DLD1 (cell line): ENCODE data around the gene ZNF618.

Experiments
- in situ Hi-C: cut with HindIII; loops from 2 replicates; pipeline ENCODE4 v1.10.0; 2017; ENCODE audit warnings: low sequenced_read_pairs

ZNF618 gene

GRCh38 chr9:113882636-113883164 lies 6.6 kb downstream of the ZNF618 start:
- in situ Hi-C loops = no loop called here

DNA sequence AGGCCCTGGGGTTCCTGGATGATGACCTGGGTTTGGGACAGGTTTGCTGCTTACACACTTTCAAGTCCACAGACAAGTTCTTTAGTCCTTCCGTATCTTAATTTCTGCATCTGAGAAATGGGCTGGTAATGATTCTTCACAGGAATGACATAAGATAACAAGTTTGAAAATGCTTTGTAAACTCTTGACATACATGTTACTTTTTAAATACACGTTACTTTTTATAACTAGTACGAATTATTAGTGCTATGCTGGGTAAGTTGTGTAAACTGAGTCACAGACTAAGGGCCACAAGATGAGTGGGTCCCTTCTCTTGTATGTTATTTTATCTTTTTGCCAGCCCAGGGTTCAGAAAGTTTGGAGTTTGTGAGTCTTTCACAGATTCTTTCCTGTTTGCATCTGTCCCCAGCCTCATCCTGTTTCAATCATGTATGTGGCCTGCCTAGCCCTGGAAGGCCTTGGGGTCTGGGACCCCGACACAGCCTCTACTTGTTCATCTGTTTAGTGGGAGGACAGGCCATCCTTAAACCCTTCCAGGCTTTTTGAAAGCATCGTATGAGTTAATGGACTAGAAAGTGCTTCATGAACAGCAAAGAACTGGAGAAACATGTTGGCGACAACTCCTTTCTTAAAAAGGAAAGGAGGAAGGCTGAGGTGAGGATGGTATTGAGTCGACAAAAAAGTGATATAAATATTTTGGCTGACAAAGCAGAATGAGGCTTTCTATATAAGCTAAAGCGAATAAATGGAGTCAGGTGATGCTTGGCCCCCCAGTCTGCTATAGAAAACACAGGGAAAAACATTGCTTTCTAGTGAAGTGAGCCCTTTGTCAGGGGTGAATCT lies 9.3 kb downstream of the ZNF618 start:
- in situ Hi-C loops = no loop called here

DNA sequence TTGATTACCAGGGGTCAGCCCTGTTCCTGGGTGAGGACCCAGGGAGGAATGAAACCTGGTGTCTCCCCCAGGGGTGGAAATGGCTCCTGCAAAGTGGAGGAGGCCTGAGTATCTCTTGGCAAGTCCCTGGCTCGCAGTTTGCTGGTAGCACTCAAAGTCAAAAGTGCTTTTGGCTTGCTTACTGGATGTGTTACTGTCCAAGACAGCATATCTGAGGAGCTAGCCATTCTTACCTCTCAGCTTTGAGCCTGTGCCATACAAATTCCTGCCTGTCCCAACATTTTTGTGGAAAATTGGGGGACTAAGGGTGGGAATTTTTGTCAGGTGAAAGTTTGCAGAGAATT lies 9.9 kb downstream of the ZNF618 start:
- in situ Hi-C loops = no loop called here

- in situ Hi-C loops = no loop called here
Measured at GRCh38 chr9:113886466-113886865, 10.4 kb downstream of the ZNF618 start.

GRCh38 chr9:113886933-113887332 lies 10.8 kb downstream of the ZNF618 start:
- in situ Hi-C loops = no loop called here

GRCh38 chr9:113887436-113887835 lies 11.3 kb downstream of the ZNF618 start:
- in situ Hi-C loops = no loop called here

GRCh38 chr9:113888336-113888735 lies 12.2 kb downstream of the ZNF618 start:
- in situ Hi-C loops = no loop called here

GRCh38 chr9:113888976-113889375 lies 12.9 kb downstream of the ZNF618 start:
- in situ Hi-C loops = no loop called here

DNA sequence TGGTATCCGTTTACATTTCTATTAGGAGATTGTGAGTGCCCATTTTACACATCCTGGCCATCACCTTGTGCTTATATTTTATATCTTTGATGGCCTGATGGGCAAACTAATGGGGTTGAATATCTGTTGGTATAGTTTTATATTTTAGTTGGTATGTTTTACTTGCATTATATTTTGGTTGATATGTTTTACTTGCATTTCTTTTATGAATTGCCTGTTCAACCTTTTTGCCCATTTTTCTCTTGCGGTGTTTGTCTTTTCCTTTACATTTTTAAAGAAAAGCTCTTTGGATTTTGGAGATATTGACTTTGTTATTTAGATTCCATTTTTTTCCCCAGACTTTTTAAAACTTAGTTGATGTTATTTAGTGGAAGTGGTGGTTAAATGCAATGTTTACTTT lies 14.6 kb downstream of the ZNF618 start:
- in situ Hi-C loops = no loop called here

DNA sequence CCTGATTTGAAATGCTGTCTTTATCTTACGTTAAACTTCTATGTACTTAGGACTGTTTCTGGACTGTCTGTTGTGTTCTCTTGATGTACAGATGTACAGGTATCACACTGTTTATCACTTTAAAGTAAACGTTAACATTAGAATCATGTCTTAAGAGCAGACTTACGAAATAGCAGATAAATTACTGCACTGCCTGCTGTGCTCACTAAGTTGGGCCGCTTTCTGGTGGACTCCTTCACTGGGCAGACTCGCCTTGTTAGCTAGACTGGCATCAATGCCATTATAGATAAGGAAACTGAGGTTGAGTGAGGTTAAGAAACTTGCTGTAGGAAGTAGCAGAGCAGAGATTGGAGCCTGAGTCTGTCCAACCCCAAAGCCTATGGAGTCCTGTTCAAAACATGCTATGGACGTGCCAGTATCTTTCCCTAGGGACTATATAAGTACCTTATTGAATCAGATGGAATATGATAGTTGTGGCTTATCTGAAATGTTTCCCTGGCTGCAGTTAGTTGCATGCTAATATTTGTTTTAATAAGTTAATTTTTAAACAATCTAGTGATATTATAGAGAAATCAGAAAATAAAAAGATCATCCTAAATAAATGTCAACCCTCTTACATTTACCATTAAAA lies 16.9 kb downstream of the ZNF618 start:
- in situ Hi-C loops = no loop called here

DNA sequence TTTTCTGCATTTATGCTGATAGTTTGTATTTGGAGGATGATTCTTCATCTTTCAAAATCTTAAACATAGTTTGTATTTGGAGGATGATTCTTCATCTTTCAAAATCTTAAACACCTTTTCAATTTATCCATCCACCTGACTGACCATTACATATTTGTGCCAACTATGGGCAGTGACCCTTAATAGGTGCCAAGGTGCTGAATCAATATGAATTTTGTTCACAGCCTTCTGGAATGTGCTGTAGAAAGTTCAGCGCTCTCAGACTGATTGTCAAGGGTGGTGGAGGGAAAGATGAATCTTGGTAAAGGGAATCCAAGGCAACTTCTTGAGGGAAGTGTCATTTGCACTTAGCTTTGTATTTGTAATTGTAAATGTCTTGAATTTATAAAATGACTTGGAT lies 18.1 kb downstream of the ZNF618 start:
- in situ Hi-C loops = no loop called here

DNA sequence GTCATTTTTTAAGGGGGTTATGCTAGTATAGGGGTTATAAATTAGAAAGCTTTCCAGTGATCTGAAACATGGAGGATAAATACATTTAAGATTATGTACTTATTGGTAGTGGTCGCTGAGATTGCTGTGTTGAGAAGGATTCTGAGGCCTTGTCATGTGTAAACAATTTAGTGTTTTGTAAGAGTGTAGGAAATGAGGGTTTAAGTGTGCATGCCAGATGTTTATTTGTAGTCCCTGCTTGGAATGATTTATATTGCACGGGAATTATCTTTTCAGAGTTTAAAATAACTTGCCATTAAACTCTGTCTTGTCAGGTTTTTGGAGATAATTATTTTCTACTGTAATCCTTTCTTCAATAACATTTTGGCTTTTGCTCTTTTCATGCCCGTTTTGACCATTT lies 19.4 kb downstream of the ZNF618 start:
- in situ Hi-C loops = no loop called here

DNA sequence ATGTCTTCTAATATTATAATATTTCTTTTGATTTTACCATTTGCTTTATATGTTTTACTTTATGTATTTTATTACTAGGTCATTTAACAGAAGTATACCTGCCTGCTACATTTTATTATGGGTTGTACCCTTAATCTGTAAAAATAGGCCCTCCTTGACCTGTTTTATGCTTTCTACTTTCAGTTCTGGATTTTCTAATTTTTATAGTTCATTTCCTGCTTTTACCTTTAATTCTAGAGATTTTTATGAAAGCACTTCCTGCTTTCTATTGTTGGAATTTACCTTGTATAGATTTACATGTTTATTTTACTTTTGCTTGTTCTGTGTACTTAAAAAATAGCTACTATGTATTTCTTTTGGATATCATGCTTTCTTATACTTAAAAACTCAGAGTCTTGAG lies 20.6 kb downstream of the ZNF618 start:
- in situ Hi-C loops = no loop called here

GRCh38 chr9:113898151-113898550 lies 22.0 kb downstream of the ZNF618 start:
- in situ Hi-C loops = no loop called here

DNA sequence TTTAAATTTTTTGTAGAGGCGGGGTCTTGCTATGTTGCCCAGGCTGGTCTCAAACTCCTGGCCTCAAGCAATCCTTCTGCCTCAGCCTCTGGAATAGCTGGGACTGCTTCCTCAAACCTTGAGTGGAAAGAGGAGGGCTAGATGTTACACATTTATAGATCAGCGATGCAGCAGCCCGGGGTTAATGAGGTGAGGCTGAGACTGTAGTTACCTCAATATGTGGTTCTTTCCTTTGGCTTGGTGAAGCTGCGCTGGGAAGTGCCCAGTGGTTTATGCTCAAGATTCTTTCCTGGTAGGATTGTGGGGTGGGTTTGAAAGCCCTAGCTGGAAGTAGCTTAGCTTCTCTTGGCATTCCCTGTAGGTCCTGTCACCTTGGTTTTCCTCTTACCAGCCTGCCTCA lies 22.5 kb downstream of the ZNF618 start:
- in situ Hi-C loops = no loop called here

DNA sequence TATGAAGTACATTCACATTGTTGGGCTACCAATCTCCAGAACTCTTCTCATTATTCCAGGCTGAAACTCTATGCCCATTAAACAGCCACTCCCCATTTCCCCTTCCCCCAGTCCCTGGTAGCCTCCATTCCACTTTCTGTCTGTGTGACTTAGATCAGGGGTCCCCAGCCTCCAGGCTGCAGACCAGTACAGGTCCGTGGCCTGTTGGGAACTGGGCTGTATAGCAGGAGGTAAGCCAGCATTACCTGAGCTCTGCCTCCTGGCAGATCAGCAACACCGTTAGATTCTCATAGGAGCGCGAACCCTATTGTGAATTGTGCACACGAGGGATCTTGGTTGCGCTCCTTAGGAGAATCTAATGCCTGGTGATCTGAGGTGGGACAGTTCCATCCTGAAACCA lies 23.1 kb downstream of the ZNF618 start:
- in situ Hi-C loops = no loop called here

GRCh38 chr9:113901221-113901688 lies 25.1 kb downstream of the ZNF618 start:
- in situ Hi-C loops = no loop called here

- in situ Hi-C loops = no loop called here
Measured at GRCh38 chr9:113903514-113904077, 27.5 kb downstream of the ZNF618 start.

DNA sequence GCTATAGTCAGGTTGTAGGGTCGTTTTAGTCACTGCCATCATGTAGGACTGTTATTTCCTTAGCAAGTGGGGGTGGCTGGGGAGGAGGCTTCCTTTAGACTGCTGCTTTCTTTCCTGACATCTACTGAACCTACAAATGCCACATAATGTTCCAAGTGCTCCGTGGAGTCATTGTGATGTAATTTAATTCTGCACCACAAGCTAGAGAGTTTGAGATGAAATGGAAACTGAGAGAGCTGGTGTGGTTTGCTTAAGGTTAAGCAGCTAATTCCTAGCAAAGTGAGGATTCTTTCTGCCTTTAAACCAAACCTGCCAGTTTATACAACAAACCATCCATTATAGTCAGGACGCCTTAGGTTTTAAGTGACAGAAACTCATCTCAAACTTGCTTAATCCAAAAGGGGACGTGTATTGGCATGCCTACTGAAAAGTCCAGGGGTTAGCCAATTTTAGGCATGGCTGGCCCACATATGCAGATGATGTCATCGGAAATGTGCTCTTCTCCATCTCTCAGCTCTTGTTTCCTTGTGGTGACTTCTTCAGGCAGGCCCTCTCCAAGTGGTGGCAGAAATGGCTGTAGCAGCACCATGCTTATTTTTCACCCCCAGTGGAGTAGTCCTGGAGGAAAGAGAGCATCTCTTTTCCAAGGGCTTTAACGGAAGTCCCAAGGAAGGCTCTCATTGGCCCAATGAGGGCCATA lies 30.5 kb downstream of the ZNF618 start:
- in situ Hi-C loops = no loop called here

DNA sequence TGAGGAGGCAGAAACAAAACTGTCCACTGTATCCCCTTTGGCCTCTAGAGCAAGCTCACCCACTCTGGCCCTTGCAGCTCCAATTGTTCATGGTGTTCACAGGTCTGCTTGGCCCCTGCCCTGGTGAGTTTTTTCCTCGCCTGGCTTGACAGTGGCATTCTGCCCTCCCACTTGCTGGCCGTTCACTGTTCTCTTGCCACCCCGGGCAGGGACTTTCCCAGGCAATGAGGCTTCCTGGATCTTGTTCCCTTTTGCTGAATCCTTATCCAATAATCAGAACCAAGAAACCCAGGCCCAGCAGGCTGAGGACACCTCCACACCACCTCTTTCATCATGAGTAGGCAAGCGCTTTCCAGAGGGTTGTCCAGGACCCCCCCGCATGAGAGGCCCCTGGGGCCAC lies 31.2 kb downstream of the ZNF618 start:
- in situ Hi-C loops = no loop called here

GRCh38 chr9:113909421-113909820 lies 33.3 kb downstream of the ZNF618 start:
- in situ Hi-C loops = no loop called here
